Endothelial cell of umbilical vein (primary cell): ENCODE data around the gene AGTPBP1. TPM values are rescaled to one million over a fixed set of nuclear protein-coding genes. Genes with fewer than 3 reads are reported as not detected.

Experiments used
- BruUV-seq: library from RNA; stranded (reverse); fragments of 400-500 nt; replicated peaks from 2 replicates; lab custom pipeline; 2021; lab: Mats Ljungman, UMichigan
- CTCF ChIA-PET: fragments of 300-600, 350-600 bp; sonication (Branson Sonifier 250); formaldehyde crosslinking; loops from one replicate; lab custom pipeline; 2021; ENCODE audit warnings: antibody characterized with exemption, inconsistent platforms; lab: Charles Lee
- POLR2A ChIA-PET: fragments of 300-600, 350-600 bp; sonication (Branson Sonifier 250); formaldehyde crosslinking; loops from one replicate; lab custom pipeline; 2021; ENCODE audit warnings: antibody characterized with exemption, inconsistent platforms; lab: Charles Lee
- DNase-seq: peaks from one replicate; pipeline ENCODE4 v3.0.0-alpha.2; 2011; ENCODE audit warnings: low read depth, low spot score
- FAIRE-seq: peaks from 2 replicates; lab custom pipeline; 2011; peaks lifted over from hg19 to GRCh38; lab: Jason Lieb, UNC
- H2AFZ ChIP-seq: 2 replicates; pipeline ENCODE4 v1.6.0; 2012; ENCODE audit warnings: low read depth, low read length, control low read depth, inconsistent platforms
- H3K27ac ChIP-seq: 2 replicates; pipeline ENCODE4 v1.5.1; 2011; ENCODE audit warnings: low read depth, mild to moderate bottlenecking, control low read depth, low read length, moderate library complexity; ENCODE audit not compliant: insufficient read depth
- H3K27me3 ChIP-seq, 2 experiments: 2 replicates each; pipeline versions ENCODE4 v1.6.0 to v1.6.1; 2011; ENCODE audit warnings: low read length in 2 of 2, mixed read lengths in 1 of 2; ENCODE audit not compliant: control insufficient read depth in 2 of 2, insufficient read depth in 2 of 2
- H3K36me3 ChIP-seq, 2 experiments: 2 replicates in 1 of 2; 3 replicates in 1 of 2; pipeline ENCODE4 v1.5.1; 2011; ENCODE audit warnings: low read length in 2 of 2, mild to moderate bottlenecking in 1 of 2, moderate library complexity in 1 of 2; ENCODE audit not compliant: control insufficient read depth in 2 of 2, insufficient read depth in 2 of 2; ENCODE audit errors: extremely low read depth in 1 of 2
- H3K4me1 ChIP-seq: 3 replicates; pipeline ENCODE4 v1.5.1; 2011; ENCODE audit warnings: mild to moderate bottlenecking, low read length; ENCODE audit not compliant: control insufficient read depth, insufficient read depth; ENCODE audit errors: extremely low read depth
- H3K4me2 ChIP-seq: 2 replicates; pipeline ENCODE4 v1.6.1; 2011; ENCODE audit warnings: low read length, control low read depth, mixed read lengths; ENCODE audit not compliant: insufficient read depth
- H3K4me3 ChIP-seq, 3 experiments: fragments of 200-600 bp in 1 of 3; sonication (generic), shearing (Covaris generic) in 1 of 3; replicated peaks in 1 of 3; 2 replicates each; pipeline ENCODE4 v1.5.1; 2011 to 2016; ENCODE audit warnings: control low read depth in 3 of 3, low read length in 3 of 3, mild to moderate bottlenecking in 2 of 3, inconsistent platforms in 1 of 3, low read depth in 1 of 3, moderate library complexity in 1 of 3; ENCODE audit not compliant: insufficient read depth in 1 of 3
- H3K79me2 ChIP-seq: 2 replicates; pipeline ENCODE4 v1.6.0; 2012; ENCODE audit warnings: low read length, inconsistent platforms; ENCODE audit not compliant: control insufficient read depth, insufficient read depth
- H3K9ac ChIP-seq: replicated peaks from 2 replicates; pipeline ENCODE3; 2011; ENCODE audit warnings: low read length, control low read depth; ENCODE audit not compliant: insufficient read depth; ENCODE audit errors: extremely low read depth
- H3K9me1 ChIP-seq: replicated peaks from 3 replicates; pipeline ENCODE4 v1.6.0; 2011; ENCODE audit warnings: mild to moderate bottlenecking, low read length; ENCODE audit not compliant: control insufficient read depth, insufficient read depth; ENCODE audit errors: extremely low read depth
- H3K9me3 ChIP-seq: replicated peaks from 2 replicates; pipeline ENCODE4 v1.5.1; 2012; ENCODE audit warnings: low read length, inconsistent platforms; ENCODE audit not compliant: control insufficient read depth, insufficient read depth
- H4K20me1 ChIP-seq: replicated peaks from 2 replicates; pipeline ENCODE3; 2011; ENCODE audit warnings: mild to moderate bottlenecking, low read length; ENCODE audit not compliant: control insufficient read depth, insufficient read depth; ENCODE audit errors: extremely low read depth
- EZH2 ChIP-seq: IDR thresholded peaks from 2 replicates; pipeline ENCODE4 v1.6.1; 2012; ENCODE audit warnings: borderline replicate concordance, low read depth, mild to moderate bottlenecking, moderate library complexity, low read length, inconsistent platforms; ENCODE audit not compliant: severe bottlenecking
- FOS ChIP-seq: IDR thresholded peaks from 2 replicates; pipeline ENCODE4 v1.6.1; 2011; ENCODE audit warnings: mild to moderate bottlenecking, low read length, moderate library complexity, borderline replicate concordance; ENCODE audit not compliant: insufficient read depth
- GATA2 ChIP-seq: IDR thresholded peaks from 2 replicates; pipeline ENCODE4 v1.7.0; 2011; ENCODE audit warnings: low read depth, mild to moderate bottlenecking, moderate library complexity, mixed read lengths, low read length; ENCODE audit not compliant: insufficient read length, insufficient read depth
- JUN ChIP-seq: IDR thresholded peaks from 2 replicates; pipeline ENCODE4 v1.6.1; 2011; ENCODE audit warnings: borderline replicate concordance, low read depth; ENCODE audit not compliant: insufficient read length, insufficient read depth
- MYC ChIP-seq: IDR thresholded peaks from one replicate; pipeline ENCODE4 v1.6.1; 2011; ENCODE audit warnings: mild to moderate bottlenecking, low read depth, low read length
- POLR2A ChIP-seq: IDR thresholded peaks from 2 replicates; pipeline ENCODE4 v1.6.1; 2012; ENCODE audit warnings: low read depth, mild to moderate bottlenecking, control low read depth, low read length
- POLR2AphosphoS5 ChIP-seq: IDR thresholded peaks from 2 replicates; pipeline ENCODE4 v1.6.1; 2012; ENCODE audit warnings: low read depth, mild to moderate bottlenecking, control low read depth, low read length, moderate library complexity; ENCODE audit not compliant: insufficient read depth
- dilution Hi-C: fragments of 300-500 bp; cut with MboI; formaldehyde crosslinking; loops from one replicate; pipeline ENCODE4 v1.15.0; 2019; ENCODE audit warnings: low sequenced_read_pairs; ENCODE audit not compliant: extremely low pct_ligation_motif_present
- intact Hi-C: fragments of 100-400 bp; cut with micrococcal nuclease; formaldehyde crosslinking; loops from one replicate; pipeline ENCODE4 v1.10.0; 2022
- polyA plus RNA-seq, 4 experiments: library from polyadenylated mRNA; depleted of rRNA in 3 of 4; stranded (reverse) in 3 of 4; unstranded in 1 of 4; fragments of >200 nt; gene quantifications; 2 replicates each; pipeline versions ENCODE4 v1.2.1 to v1.2.3, GENCODE V29; 2011 to 2012; ENCODE audit warnings: missing spikeins in 1 of 4
- total RNA-seq: library from RNA; stranded (reverse); gene quantifications from 2 replicates; pipeline ENCODE4 v1.2.3, GENCODE V29; 2021
- TF ChIP-seq, protein P1 (sequence below), 2 donors: IDR thresholded peaks; 1 replicate in 1 of 2; 2 replicates in 1 of 2; pipeline ENCODE4 v1.5.1; 2011; ENCODE audit warnings: low read length in 2 of 2, mild to moderate bottlenecking in 2 of 2, moderate library complexity in 2 of 2, control low read depth in 1 of 2, inconsistent platforms in 1 of 2, low read depth in 1 of 2; ENCODE audit not compliant: insufficient read depth in 1 of 2; ENCODE audit errors: extremely low read depth in 1 of 2
- TF ChIP-seq, protein P2 (sequence below): IDR thresholded peaks from 2 replicates; pipeline ENCODE4 v1.6.1; 2011; ENCODE audit not compliant: insufficient read depth, insufficient read length

Gene AGTPBP1
- total and polyA plus RNA-seq, 2 donors (not counting 3 experiments of a cell fraction or from before 2014, with no cell fraction given): 4.2 to 18.4 TPM

- H3K79me2 ChIP-seq: peaks cover 2% of the 10 kb centered on the region
- H3K27me3 ChIP-seq: no peaks in the 10 kb centered on the region
- no peak overlapping the region for H3K4me2 ChIP-seq
- H3K4me1 ChIP-seq: no peaks in the 10 kb centered on the region
- ChIA-PET CTCF (no interaction called here), POLR2A (interaction anchor here (0.7 kb wide), 1 partner anchor 11 kb away, joined by 3 read pairs; no protein-coding TSS in a partner anchor)
- H3K9me1 ChIP-seq: no peaks in the 10 kb centered on the region
- no peak overlapping the region for H3K4me3 ChIP-seq
- H3K9me3 ChIP-seq: no peaks in the 10 kb centered on the region
- H4K20me1 ChIP-seq: no peaks in the 10 kb centered on the region
- no TSS peak for BruUV-seq
- no peak overlapping the region for H2AFZ ChIP-seq
- no peaks in the 10 kb centered on the region for H3K36me3 ChIP-seq
- FAIRE-seq (no peak), DNase-seq (no peak)
- no peak for TF ChIP-seq POLR2AphosphoS5
- TF ChIP-seq MYC: no peak
- no peak for TF ChIP-seq EZH2
- TF ChIP-seq, protein P1, sequence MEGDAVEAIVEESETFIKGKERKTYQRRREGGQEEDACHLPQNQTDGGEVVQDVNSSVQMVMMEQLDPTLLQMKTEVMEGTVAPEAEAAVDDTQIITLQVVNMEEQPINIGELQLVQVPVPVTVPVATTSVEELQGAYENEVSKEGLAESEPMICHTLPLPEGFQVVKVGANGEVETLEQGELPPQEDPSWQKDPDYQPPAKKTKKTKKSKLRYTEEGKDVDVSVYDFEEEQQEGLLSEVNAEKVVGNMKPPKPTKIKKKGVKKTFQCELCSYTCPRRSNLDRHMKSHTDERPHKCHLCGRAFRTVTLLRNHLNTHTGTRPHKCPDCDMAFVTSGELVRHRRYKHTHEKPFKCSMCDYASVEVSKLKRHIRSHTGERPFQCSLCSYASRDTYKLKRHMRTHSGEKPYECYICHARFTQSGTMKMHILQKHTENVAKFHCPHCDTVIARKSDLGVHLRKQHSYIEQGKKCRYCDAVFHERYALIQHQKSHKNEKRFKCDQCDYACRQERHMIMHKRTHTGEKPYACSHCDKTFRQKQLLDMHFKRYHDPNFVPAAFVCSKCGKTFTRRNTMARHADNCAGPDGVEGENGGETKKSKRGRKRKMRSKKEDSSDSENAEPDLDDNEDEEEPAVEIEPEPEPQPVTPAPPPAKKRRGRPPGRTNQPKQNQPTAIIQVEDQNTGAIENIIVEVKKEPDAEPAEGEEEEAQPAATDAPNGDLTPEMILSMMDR (IDR thresholded peaks at IDR 0.05; ENCODE audit: extremely low read depth in 1 of 2, insufficient read depth in 1 of 2, low read depth in 1 of 2, low read length in 2 of 2): no peak
- no peak for TF ChIP-seq GATA2
- no peak for TF ChIP-seq JUN
- TF ChIP-seq, protein P2, sequence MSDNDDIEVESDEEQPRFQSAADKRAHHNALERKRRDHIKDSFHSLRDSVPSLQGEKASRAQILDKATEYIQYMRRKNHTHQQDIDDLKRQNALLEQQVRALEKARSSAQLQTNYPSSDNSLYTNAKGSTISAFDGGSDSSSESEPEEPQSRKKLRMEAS: no peak
- no peak for TF ChIP-seq POLR2A
- TF ChIP-seq FOS: no peak
- intact Hi-C loops (no loop called here), dilution Hi-C loops (no loop called here)
- no peak overlapping the region for H3K9ac ChIP-seq
- no peak overlapping the region for H3K27ac ChIP-seq
Measured at GRCh38 chr9:85702191-85702590, 39.6 kb downstream of the AGTPBP1 start.
